ENCODE measurements around the gene SSTR4.

DNA sequence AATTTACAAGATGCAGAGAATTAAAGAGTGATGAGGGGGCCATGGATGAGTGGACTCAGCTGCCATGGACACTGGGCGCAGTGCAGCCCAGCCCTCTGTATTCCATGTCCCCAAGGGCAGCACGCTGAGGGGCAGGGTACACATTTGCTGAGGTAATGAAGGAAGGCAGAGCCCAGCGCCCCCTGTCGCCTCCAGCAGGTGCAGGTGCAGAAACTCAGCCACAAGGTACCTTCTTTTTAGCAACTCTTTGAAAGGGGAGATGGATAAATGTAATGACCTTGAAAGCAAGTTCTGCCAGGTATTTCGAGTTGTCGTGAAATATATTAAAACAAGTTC, 43.9 kb downstream of the SSTR4 start:
- TF ChIP-seq, protein P1, sequence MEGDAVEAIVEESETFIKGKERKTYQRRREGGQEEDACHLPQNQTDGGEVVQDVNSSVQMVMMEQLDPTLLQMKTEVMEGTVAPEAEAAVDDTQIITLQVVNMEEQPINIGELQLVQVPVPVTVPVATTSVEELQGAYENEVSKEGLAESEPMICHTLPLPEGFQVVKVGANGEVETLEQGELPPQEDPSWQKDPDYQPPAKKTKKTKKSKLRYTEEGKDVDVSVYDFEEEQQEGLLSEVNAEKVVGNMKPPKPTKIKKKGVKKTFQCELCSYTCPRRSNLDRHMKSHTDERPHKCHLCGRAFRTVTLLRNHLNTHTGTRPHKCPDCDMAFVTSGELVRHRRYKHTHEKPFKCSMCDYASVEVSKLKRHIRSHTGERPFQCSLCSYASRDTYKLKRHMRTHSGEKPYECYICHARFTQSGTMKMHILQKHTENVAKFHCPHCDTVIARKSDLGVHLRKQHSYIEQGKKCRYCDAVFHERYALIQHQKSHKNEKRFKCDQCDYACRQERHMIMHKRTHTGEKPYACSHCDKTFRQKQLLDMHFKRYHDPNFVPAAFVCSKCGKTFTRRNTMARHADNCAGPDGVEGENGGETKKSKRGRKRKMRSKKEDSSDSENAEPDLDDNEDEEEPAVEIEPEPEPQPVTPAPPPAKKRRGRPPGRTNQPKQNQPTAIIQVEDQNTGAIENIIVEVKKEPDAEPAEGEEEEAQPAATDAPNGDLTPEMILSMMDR (conservative IDR thresholded peaks at IDR 0.05; ENCODE audit: low read length) = 0 out of 2 replicates have a peak, but pooled peaks have one; percentile 36
- TF ChIP-seq EZH2phosphoT487 (IDR thresholded peaks at IDR 0.05; ENCODE audit: borderline replicate concordance, low read depth, low read length) = no peak
